IPS DF 4.7 (cell line): Measurements from ENCODE around the gene OR4B1.
"Not testable (repeated sequence)": the region's sequence is repeated elsewhere in the genome, so short reads cannot be mapped to it uniquely, and the experiment has no call there.

Experiments
- DNase-seq: peaks from one replicate; pipeline ENCODE4 v3.0.0-alpha.2; 2013; ENCODE audit warnings: low spot score; ENCODE audit errors: extremely low read depth

OR4B1 gene, protein sequence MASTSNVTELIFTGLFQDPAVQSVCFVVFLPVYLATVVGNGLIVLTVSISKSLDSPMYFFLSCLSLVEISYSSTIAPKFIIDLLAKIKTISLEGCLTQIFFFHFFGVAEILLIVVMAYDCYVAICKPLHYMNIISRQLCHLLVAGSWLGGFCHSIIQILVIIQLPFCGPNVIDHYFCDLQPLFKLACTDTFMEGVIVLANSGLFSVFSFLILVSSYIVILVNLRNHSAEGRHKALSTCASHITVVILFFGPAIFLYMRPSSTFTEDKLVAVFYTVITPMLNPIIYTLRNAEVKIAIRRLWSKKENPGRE

DNA sequence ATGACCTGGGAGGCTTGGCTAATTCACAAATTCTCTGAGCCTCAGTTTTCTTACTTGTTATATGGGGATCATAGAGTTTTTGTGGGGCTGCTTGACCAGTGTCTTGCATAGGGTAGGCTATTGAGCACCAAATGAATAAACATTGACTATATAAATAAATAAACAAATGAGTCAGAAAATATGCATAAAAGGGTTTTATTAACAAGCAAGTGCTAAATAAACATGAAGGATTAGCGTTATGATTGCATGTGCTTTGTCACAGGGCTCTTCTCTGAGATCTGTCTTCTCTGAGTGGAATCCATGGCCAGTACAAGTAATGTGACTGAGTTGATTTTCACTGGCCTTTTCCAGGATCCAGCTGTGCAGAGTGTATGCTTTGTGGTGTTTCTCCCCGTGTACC, at the start of gene OR4B1:
Gene OR4B1, plus strand, starts transcription at position 301 of the 400 bp plus-strand sequence. Its CDS starts 0 bp downstream, at position 301.
- DNase-seq = no peak

DNA sequence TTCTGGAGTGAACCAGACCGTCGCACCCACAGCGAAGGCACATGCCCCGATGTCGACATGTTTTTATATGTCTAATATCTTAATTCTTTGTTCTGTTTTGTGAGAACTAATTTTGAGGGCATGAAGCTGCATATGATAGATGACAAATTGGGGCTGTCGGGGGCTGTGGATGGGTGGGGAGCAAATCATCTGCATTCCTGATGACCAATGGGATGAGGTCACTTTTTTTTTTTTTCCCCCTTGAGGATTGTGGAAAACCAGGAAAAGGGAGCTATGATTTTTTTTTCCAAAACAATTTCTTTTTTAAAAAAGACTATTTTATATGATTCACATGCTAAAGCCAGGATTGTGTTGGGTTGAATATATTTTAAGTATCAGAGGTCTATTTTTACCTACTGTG, 49.2 kb upstream of the OR4B1 start:
- DNase-seq = no peak

DNA sequence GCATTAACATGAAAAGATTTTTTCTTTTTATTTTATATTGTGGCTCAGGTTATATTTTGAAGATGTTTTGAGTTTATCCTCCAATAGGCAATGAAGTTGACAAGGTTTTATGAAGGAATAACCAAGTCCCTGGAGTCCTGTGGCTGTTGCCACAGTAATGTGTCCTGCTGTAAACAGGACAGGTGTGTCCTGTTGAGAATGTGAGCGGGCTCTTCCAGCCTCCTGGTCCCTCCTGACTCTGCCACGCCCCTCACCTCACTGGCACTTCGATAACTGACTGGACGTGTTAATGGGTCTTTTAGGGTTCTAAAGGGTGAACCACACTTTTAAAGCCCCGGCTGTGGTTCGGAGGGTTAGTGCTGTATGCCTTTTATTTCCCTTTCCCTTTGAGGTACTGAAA, 47.8 kb upstream of the OR4B1 start:
- DNase-seq = no peak

- DNase-seq = no peak
These were observed 47.4 kb upstream of the OR4B1 start for GRCh38 chr11:48169259-48169658.

- DNase-seq = no peak
These were observed 46.9 kb upstream of the OR4B1 start for GRCh38 chr11:48169717-48170116.

DNA sequence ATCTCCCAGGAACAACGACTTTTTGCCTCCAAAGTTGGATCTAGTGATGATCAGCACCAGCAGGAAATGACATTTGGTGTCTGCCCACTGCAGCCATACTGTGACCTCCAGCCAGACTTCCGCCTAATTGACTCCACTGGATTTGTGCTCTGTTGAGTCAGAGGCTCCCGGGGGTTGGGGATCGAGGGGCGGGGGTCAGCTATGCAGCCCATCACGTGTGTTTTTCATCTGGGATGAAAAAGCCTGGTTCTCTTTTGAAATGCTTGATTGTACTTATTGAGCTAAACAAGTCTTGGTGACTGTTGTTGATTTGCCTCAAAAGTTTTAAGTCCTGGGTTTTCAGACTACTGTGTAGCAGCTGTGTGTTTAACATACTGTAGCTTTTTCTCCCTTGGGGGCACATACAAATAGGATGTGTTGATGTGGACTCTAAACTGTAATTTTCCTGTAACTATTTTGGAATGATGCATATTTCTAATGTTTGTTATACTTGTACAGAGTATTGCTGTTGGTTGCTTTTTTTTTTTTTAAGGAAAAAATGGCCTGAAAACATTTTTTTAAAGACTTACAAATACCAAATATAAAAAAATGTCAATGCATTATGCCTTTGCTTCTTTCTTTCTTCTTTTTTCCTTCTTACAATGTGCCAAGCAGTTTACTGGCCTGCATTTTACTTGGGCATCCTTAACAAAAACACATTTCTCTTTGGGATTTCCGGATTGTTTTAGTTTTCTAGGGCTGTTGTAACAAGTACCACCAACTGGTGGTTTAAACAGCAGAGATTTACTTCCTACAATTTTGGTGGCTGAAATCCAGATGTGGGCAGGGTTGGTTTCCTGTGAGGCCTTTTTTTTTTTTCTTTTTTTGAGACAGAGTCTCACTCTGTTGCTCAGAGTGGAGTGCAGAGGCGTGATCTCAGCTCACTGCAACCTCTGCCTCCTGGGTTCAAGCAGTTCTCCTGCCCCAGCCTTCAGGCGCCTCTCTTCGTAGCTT, 46.1 kb upstream of the OR4B1 start:
- DNase-seq = no peak

DNA sequence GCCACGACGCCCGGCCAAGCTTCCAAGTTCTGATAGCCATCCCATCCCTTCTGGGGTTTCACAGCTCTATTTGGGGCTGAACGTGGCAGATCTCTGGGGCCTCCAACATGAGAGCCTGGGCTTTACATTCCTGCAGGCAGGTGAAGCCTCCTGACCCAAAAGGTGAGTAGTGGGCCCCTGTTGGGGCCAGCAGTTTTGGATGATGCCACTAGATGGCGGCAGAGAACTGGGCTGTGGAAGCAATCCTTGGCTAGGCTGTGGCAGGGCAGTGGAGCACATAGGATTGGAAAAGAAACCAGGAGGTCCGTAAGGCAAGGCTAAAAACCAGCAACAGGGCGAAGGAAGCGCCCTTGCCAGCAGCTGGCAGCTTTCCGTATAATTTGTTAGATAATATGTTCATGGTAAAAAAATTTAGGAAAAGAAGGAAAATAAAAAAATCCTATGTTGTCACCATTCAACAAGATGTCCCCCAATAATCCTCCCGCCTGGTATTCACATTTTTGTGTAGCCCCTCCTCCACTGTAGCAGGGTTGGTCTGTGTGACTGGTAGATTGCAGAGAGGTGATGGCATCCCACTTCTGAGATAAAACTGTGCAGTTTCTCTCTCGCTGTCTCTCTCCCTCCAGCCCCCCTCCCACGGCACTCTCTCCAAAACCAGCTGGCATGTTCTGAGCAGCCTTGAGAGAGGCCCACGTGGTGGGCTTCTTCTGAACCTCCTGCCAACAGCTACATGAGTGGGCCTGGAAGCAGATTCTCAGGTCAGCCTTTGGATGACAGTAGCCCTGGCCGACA, 43.6 kb upstream of the OR4B1 start:
- peak; percentile 56 for DNase-seq

DNA sequence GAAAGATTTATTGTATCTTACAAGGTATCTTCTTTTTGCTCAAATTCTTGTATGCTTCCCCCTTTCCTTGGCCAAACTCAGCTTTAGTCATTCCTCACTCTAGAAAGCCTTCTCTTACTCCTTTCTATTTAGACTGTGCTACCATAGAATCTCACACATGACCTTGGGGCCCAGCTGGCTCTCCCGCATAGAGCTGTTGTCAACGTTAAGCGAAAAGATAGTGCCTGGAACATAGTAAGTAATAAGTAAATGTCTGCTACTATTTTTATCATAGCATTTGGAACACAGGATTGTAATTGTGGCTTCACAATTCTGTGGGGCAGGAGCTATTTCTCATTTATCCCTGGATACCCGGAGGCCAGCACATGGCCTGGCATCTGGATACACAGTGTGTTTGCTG, 38.9 kb upstream of the OR4B1 start:
- no peak for DNase-seq

DNA sequence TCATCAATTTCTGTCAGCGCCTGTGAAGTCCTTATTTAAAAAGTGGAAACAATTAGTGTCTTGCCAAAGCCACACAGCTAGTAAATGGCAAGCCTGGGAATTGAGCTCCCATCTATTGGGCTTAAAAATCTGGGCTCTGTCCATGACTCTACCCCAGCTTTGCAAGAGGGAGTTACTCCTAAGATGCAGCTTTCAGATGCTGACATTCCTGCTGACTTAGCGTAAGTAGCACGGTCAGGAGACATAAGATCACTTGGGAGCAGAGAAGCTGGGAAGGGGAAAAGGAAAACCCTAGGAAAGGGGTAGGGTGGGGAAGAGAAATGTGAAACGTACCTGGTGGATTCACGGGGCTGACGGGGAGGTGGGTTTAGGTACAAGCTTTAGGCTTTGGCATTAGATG, 36.0 kb upstream of the OR4B1 start:
- DNase-seq = no peak

- DNase-seq = no peak
These were observed 33.6 kb upstream of the OR4B1 start for GRCh38 chr11:48182860-48183526.

GRCh38 chr11:48184452-48184851, 32.2 kb upstream of the OR4B1 start:
- DNase-seq = no peak

DNA sequence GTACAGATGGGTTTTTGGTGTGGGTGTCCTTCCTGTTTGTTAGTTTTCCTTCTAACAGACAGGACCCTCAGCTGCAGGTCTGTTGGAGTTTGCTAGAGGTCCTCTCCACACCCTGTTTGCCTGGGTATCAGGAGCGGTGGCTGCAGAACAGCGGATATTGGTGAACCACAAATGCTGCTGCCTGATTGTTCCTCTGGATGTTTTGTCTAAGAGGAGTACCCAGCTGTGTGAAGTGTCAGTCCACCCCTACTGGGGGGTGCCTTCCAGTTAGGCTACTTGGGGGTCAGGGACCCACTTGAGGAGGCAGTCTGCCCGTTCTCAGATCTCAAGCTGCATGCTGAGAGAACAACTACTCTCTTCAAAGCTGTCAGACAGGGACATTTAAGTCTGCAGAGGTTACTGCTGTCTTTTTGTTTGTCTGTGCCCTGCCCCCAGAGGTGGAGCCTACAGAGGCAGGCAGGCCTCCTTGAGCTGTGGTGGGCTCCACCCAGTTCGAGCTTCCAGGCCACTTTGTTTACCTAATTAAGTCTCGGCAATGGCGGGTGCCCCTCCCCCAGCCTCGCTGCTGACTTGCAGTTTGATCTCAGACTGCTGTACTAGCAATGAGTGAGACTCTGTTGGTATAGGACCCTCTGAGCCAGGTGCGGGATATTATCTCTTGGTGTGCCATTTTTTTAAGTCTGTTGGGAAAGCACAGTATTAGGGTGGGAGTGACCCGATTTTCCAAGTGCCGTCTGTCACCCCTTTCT, 25.5 kb upstream of the OR4B1 start:
- DNase-seq = not testable (repeated sequence)

GRCh38 chr11:48193876-48194275, 22.7 kb upstream of the OR4B1 start:
- DNase-seq = no peak

- no peak for DNase-seq
These were observed 8.7 kb upstream of the OR4B1 start for GRCh38 chr11:48207881-48208280.

- no peak for DNase-seq
These were observed 6.6 kb upstream of the OR4B1 start for GRCh38 chr11:48210052-48210451.

DNA sequence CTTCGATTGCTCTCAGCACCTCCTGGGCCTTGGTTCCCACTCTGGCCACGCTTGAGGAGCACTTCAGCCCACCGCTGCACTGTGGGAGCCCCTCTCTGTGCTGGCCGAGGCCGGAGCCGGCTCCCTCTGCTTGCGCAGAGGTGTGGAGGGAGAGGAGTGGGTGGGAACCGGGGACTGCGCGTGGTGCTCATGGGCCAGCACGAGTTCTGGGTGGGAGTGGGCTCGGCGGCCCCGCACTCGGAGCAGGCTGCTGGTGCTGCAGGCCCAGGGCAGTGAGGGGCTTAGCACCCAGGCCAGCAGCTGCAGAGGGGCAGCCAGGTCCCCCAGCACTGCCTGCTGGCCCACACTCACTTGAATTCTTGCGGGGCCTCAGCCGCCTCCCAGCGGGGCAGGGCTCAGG, 12.2 kb downstream of the OR4B1 start:
- DNase-seq = no peak

DNA sequence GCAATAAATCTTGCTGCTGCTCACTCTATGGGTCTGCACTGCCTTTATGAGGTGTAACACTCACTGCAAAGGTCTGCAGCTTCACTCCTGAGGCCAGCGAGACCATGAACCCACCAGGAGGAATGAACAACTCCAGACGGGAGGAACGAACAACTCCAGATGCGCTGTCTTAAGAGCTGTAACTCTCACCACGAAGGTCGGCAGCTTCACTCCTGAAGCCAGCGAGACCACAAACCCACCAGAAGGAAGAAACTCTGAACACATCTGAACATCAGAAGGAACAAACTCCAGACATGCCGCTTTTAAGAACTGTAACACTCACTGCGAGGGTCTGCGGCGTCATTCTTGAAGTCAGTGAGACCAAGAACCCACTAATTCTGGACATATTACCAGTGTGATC, 13.4 kb downstream of the OR4B1 start:
- not testable (repeated sequence) for DNase-seq

DNA sequence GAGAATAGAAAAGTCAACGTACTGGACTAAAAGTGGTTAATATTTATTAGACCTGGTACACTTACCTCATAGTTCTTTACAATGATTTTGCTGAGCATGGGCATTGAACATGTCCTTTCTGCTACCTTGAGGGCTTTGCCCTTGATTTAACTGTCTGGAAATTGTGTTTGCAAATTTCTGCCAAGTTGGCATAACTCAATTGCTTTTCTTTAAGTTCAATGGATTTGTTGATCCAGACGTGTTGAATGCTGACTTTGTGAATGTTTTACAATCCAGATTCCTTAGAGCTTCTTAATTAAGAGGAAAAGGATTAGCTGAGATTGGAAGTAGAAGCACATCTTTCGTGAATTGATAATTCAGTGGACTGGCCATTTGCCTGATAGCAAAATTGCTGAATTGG, 21.1 kb downstream of the OR4B1 start:
- no peak for DNase-seq

DNA sequence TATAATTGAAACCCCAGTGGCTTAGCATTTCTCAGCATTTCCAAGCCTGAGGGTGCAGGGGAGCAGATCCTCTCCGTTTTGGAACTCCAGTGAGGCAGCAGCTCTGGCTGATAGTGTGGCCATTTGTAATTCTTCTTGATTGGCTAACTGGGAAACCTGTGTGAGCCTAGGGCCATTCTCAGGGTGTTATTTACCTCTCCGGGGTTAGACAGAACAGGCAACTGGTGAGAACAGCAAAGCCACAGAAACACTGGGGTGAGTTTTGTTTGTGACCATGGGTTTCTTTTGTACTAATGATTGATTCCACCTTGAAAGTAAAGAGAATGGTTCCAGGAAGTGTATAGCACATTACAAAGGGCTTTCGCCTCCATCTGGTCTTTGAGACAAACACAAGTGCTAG, 25.9 kb downstream of the OR4B1 start:
- no peak for DNase-seq

DNA sequence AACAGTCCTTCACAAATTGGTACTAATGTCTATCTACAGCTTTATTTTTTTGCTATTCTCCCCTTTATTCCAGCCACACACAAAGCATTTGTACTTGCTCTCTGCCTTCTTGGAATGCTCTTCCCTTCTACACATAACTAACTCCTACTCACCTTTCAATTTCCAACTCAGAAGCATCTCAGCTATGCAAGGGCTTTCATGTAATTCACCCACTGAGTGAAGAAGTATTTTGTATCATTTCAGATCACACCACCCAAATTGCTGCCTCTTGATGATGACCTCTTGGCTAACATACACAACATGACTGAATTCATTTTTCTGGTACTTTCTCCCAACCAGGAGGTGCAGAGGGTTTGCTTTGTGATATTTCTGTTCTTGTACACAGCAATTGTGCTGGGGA, 28.2 kb downstream of the OR4B1 start, which contains the start of gene OR4X2:
Gene OR4X2, plus strand, starts transcription at position 301 of the 400 bp plus-strand sequence. Its CDS starts 0 bp downstream, at position 301.
- DNase-seq = no peak
